H1 (cell line): ENCODE data around the gene WDR89. TPM values are rescaled to one million over a fixed set of nuclear protein-coding genes. Genes with fewer than 3 reads are reported as not detected.

Experiments used
- CTCF ChIA-PET: fragments of 300-600 bp; sonication (Branson Sonifier 250); formaldehyde crosslinking; loops from one replicate; lab custom pipeline; 2021; ENCODE audit not compliant: partially characterized antibody; lab: Charles Lee
- POLR2A ChIA-PET: fragments of 300-600 bp; sonication (Branson Sonifier 250); formaldehyde crosslinking; loops from one replicate; lab custom pipeline; 2021; ENCODE audit warnings: inconsistent platforms; ENCODE audit not compliant: partially characterized antibody; lab: Charles Lee
- DNase-seq, 2 experiments: peaks; one replicate each; pipeline versions ENCODE4 v3.0.0 to v3.0.0-alpha.2; 2010 to 2022; ENCODE audit warnings: low spot score in 2 of 2, low read depth in 1 of 2, mixed read lengths in 1 of 2
- FAIRE-seq: peaks from 2 replicates; lab custom pipeline; 2011; peaks lifted over from hg19 to GRCh38; lab: Jason Lieb, UNC
- H2AFZ ChIP-seq: 2 replicates; pipeline ENCODE4 v1.8.1; 2012; ENCODE audit warnings: low read length, inconsistent platforms
- H2AK5ac ChIP-seq: 2 replicates; pipeline ENCODE4 v1.6.1; 2013; ENCODE audit warnings: low read depth, low read length
- H2BK120ac ChIP-seq: replicated peaks from 2 replicates; pipeline ENCODE3; 2013; ENCODE audit warnings: low read depth, low read length, inconsistent platforms
- H2BK12ac ChIP-seq: 2 replicates; pipeline ENCODE4 v1.6.1; 2013; ENCODE audit warnings: low read depth, low read length
- H2BK15ac ChIP-seq: 2 replicates; pipeline ENCODE4 v1.6.1; 2013; ENCODE audit warnings: low read length
- H2BK20ac ChIP-seq: 2 replicates; pipeline ENCODE4 v1.6.1; 2013; ENCODE audit warnings: low read length
- H2BK5ac ChIP-seq: 2 replicates; pipeline ENCODE4 v1.6.1; 2013; ENCODE audit warnings: low read depth, low read length
- H3K14ac ChIP-seq: 2 replicates; pipeline ENCODE4 v1.6.1; 2013; ENCODE audit warnings: inconsistent platforms; ENCODE audit not compliant: insufficient read length
- H3K18ac ChIP-seq: 2 replicates; pipeline ENCODE4 v1.6.1; 2013; ENCODE audit warnings: low read length; ENCODE audit errors: extremely low read depth
- H3K23ac ChIP-seq: 2 replicates; pipeline ENCODE4 v1.6.1; 2013; ENCODE audit warnings: inconsistent platforms; ENCODE audit not compliant: insufficient read length
- H3K23me2 ChIP-seq: 2 replicates; pipeline ENCODE4 v1.6.1; 2013; ENCODE audit warnings: low read depth, low read length
- H3K27ac ChIP-seq: 2 replicates; pipeline ENCODE4 v1.6.1; 2011; ENCODE audit warnings: low read depth, low read length, inconsistent platforms
- H3K27me3 ChIP-seq, 4 experiments: replicated peaks in 1 of 4; 1 replicate in 1 of 4; 2 replicates in 3 of 4; pipeline versions ENCODE4 v1.6.1 to v1.8.1; 2011 to 2013; ENCODE audit warnings: low read length in 3 of 4, mild to moderate bottlenecking in 3 of 4, inconsistent platforms in 2 of 4, mixed read lengths in 2 of 4, moderate library complexity in 1 of 4; ENCODE audit not compliant: control insufficient read depth in 3 of 4, insufficient read depth in 3 of 4; ENCODE audit errors: extremely low read depth in 1 of 4
- H3K36me3 ChIP-seq, 4 experiments: 2 replicates each; pipeline versions ENCODE4 v1.6.1 to v1.8.1; 2011 to 2013; ENCODE audit warnings: mild to moderate bottlenecking in 4 of 4, low read length in 3 of 4, moderate library complexity in 2 of 4, control low read depth in 1 of 4, inconsistent platforms in 1 of 4; ENCODE audit not compliant: insufficient read depth in 4 of 4, control insufficient read depth in 2 of 4
- H3K4ac ChIP-seq: replicated peaks from 2 replicates; pipeline ENCODE3; 2013; ENCODE audit warnings: low read length, low read depth, mixed read lengths, inconsistent platforms; ENCODE audit not compliant: insufficient read length
- H3K4me1 ChIP-seq, 4 experiments: replicated peaks in 1 of 4; 1 replicate in 1 of 4; 2 replicates in 3 of 4; pipeline versions ENCODE4 v1.6.1 to v1.8.1; 2011 to 2013; ENCODE audit warnings: low read length in 3 of 4, inconsistent platforms in 2 of 4, mixed read lengths in 1 of 4; ENCODE audit not compliant: insufficient read depth in 4 of 4, control insufficient read depth in 3 of 4
- H3K4me2 ChIP-seq, 2 experiments: 2 replicates each; pipeline versions ENCODE4 v1.6.1 to v1.8.1; 2011 to 2013; ENCODE audit warnings: low read depth in 2 of 2, low read length in 2 of 2, control low read depth in 1 of 2, inconsistent platforms in 1 of 2, mild to moderate bottlenecking in 1 of 2; ENCODE audit not compliant: insufficient read depth in 1 of 2
- H3K4me3 ChIP-seq, 4 experiments: fragments of 200-600, 300-600 bp in 1 of 4; sonication (generic), shearing (Covaris generic), sonication (Bioruptor Twin) in 1 of 4; 2 replicates each; pipeline versions ENCODE4 v1.5.1 to v1.8.1; 2011 to 2016; ENCODE audit warnings: low read length in 4 of 4, low read depth in 3 of 4, control low read depth in 2 of 4, inconsistent platforms in 2 of 4, mild to moderate bottlenecking in 2 of 4, mixed read lengths in 1 of 4, moderate library complexity in 1 of 4; ENCODE audit not compliant: insufficient read depth in 2 of 4; ENCODE audit errors: extremely low read depth in 1 of 4
- H3K56ac ChIP-seq: replicated peaks from 2 replicates; pipeline ENCODE3; 2013; ENCODE audit warnings: low read depth, mild to moderate bottlenecking, mixed read lengths, low read length, inconsistent platforms; ENCODE audit not compliant: insufficient read length
- H3K79me1 ChIP-seq: 2 replicates; pipeline ENCODE4 v1.6.1; 2013; ENCODE audit warnings: low read depth, low read length, control low read depth
- H3K79me2 ChIP-seq, 2 experiments: 2 replicates each; pipeline versions ENCODE4 v1.6.1 to v1.8.1; 2012 to 2013; ENCODE audit warnings: low read length in 2 of 2, mild to moderate bottlenecking in 2 of 2, inconsistent platforms in 1 of 2; ENCODE audit not compliant: insufficient read depth in 2 of 2, control insufficient read depth in 1 of 2
- H3K9ac ChIP-seq, 4 experiments: replicated peaks in 1 of 4; 1 replicate in 1 of 4; 2 replicates in 3 of 4; pipeline versions ENCODE4 v1.6.1 to v1.8.1; 2011 to 2013; ENCODE audit warnings: low read depth in 3 of 4, low read length in 3 of 4, control low read depth in 2 of 4, mild to moderate bottlenecking in 2 of 4, moderate library complexity in 2 of 4, inconsistent platforms in 1 of 4; ENCODE audit errors: extremely low read depth in 1 of 4
- H3K9me3 ChIP-seq, 2 experiments: 2 replicates each; pipeline versions ENCODE4 v1.6.1 to v1.8.1; 2012 to 2013; ENCODE audit warnings: mild to moderate bottlenecking in 2 of 2, moderate library complexity in 2 of 2, control low read depth in 1 of 2, inconsistent platforms in 1 of 2, low read depth in 1 of 2, low read length in 1 of 2, mixed read lengths in 1 of 2; ENCODE audit not compliant: insufficient read depth in 2 of 2
- H4K20me1 ChIP-seq, 2 experiments: replicated peaks in 1 of 2; 2 replicates each; pipeline versions ENCODE3 to v1.8.1; 2011 to 2013; ENCODE audit warnings: inconsistent platforms in 2 of 2, low read length in 2 of 2, mild to moderate bottlenecking in 1 of 2; ENCODE audit not compliant: insufficient read depth in 2 of 2, control insufficient read depth in 1 of 2
- H4K5ac ChIP-seq: 2 replicates; pipeline ENCODE4 v1.6.1; 2013; ENCODE audit warnings: low read length, low read depth, mixed read lengths, inconsistent platforms; ENCODE audit not compliant: insufficient read length
- H4K8ac ChIP-seq: 2 replicates; pipeline ENCODE4 v1.8.0; 2013; ENCODE audit warnings: mild to moderate bottlenecking, moderate library complexity, low read length, inconsistent platforms; ENCODE audit not compliant: insufficient read depth; ENCODE audit errors: extremely low read depth
- H4K91ac ChIP-seq: replicated peaks from 2 replicates; pipeline ENCODE3; 2013; ENCODE audit warnings: low read length, mixed read lengths, inconsistent platforms; ENCODE audit not compliant: insufficient read length
- ASH2L ChIP-seq: fragments of 200-600, 300-600 bp; sonication (generic); IDR thresholded peaks from one replicate; pipeline ENCODE4 v1.7.1; 2017; ENCODE audit warnings: low read length
- BRCA1 ChIP-seq: IDR thresholded peaks from 2 replicates; pipeline ENCODE4 v1.6.1; 2012; ENCODE audit warnings: low read depth, low read length, improper control_type of control experiment
- CBX8 ChIP-seq: fragments of 300-800, 300-1000 bp; sonication (generic); IDR thresholded peaks from 2 replicates; pipeline ENCODE4 v1.7.1; 2016; ENCODE audit warnings: low read depth, low read length, borderline replicate concordance
- JUND ChIP-seq: IDR thresholded peaks from 2 replicates; pipeline ENCODE4 v1.6.1; 2011; ENCODE audit warnings: mild to moderate bottlenecking, improper control_type of control experiment, low read length
- KDM1A ChIP-seq: fragments of 200-600, 300-600 bp; sonication (generic); IDR thresholded peaks from 2 replicates; pipeline ENCODE4 v1.7.1; 2016; ENCODE audit warnings: mild to moderate bottlenecking, low read length, borderline replicate concordance
- KDM4A ChIP-seq: IDR thresholded peaks from one replicate; pipeline ENCODE4 v1.7.1; 2012; ENCODE audit warnings: low read depth, mild to moderate bottlenecking, moderate library complexity, low read length, inconsistent platforms; ENCODE audit not compliant: severe bottlenecking
- MAFK ChIP-seq: IDR thresholded peaks from 2 replicates; pipeline ENCODE4 v1.6.1; 2012; ENCODE audit warnings: low read depth, mild to moderate bottlenecking, improper control_type of control experiment, low read length
- POU5F1 ChIP-seq: IDR thresholded peaks from 2 replicates; pipeline ENCODE4 v1.6.1; 2011; ENCODE audit warnings: low read depth, mild to moderate bottlenecking, low read length, moderate library complexity
- RXRA ChIP-seq: IDR thresholded peaks from 2 replicates; pipeline ENCODE4 v1.6.1; 2011; ENCODE audit warnings: low read depth, mild to moderate bottlenecking, low read length, moderate library complexity; ENCODE audit not compliant: insufficient read depth
- SIX5 ChIP-seq: IDR thresholded peaks from 2 replicates; pipeline ENCODE4 v1.6.1; 2011; ENCODE audit warnings: mild to moderate bottlenecking, low read depth, low read length
- SP1 ChIP-seq: IDR thresholded peaks from 2 replicates; pipeline ENCODE4 v1.6.1; 2011; ENCODE audit warnings: low read depth, low read length
- SRF ChIP-seq: IDR thresholded peaks from 2 replicates; pipeline ENCODE4 v1.6.1; 2011; ENCODE audit warnings: mild to moderate bottlenecking, low read depth, low read length, moderate library complexity
- WGBS, 2 experiments: shearing (Covaris generic) in 1 of 2; methylation state at CpG; one replicate each; pipeline versions ENCODE4 v1.1.6 to v1.1.7; 2013 to 2015; ENCODE audit warnings: low lambda C conversion rate in 2 of 2, mixed read lengths in 2 of 2, inconsistent platforms in 1 of 2, low coverage in 1 of 2, missing lambda C conversion rate in 1 of 2; ENCODE audit not compliant: insufficient replicate concordance in 2 of 2, insufficient coverage in 1 of 2, insufficient read length in 1 of 2; ENCODE audit errors: extremely low coverage in 1 of 2, missing lambda C conversion rate in 1 of 2; 5-methylcytosine and 5-hydroxymethylcytosine counted together
- polyA plus RNA-seq, 7 experiments: library from polyadenylated mRNA; depleted of rRNA in 3 of 7; stranded (reverse) in 5 of 7; unstranded in 2 of 7; fragments of >200 nt in 5 of 7; fragments of 200-250 nt in 2 of 7; gene quantifications; 1 replicate in 5 of 7; 2 replicates in 1 of 7; 4 replicates in 1 of 7; pipeline versions ENCODE4 v1.2.1 to v1.2.3, GENCODE V29; 2011 to 2013; ENCODE audit warnings: missing spikeins in 2 of 7, mixed read lengths in 2 of 7
- total RNA-seq: library from RNA; stranded (reverse); fragmentation: NEBNext Ultra II Directional; extraction: Animal tissue kit (Norgen Biotek cat#: 25700); gene quantifications from 2 replicates; pipeline ENCODE4 v1.2.1, GENCODE V29; 2021
- TF ChIP-seq, protein P1 (sequence below): IDR thresholded peaks from 2 replicates; pipeline ENCODE4 v1.6.1; 2012; ENCODE audit warnings: inconsistent platforms

WDR89 gene
- total and polyA plus RNA-seq, 2 of the 8 experiments (the other 6 are each of a cell fraction or from before 2014, with no cell fraction given): 8.3 to 32.9 TPM

DNA sequence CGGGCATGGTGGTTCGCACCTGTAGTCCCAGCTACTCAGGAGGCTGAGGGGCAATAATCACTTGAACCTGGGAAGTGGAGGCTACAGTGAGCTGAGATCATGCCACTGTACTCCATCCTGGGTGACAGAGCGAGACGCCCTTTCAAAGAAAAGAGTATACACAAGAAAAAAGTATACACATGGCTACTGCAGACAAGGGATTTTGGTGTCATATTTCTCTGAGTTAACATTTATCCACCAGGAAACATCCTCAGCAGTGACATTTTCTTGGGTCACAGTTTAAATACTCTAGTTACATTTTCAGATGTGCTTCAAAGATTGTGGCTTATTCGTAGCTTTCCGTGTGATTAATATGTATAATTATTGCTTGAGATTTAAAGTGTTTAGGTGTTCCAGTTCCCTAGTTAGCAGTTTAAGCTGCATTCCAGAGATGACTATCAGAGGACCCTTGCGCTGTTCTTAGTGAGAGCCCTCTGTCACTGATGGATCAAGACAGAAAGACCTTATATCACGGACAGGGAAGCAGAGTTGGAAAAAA, 93.8 kb downstream of the WDR89 start:
- H3K18ac ChIP-seq: no peak overlapping the region
- H3K79me2 ChIP-seq: no peaks in the 10 kb centered on the region
- H3K9me3 ChIP-seq: no peaks in the 10 kb centered on the region
- H3K27ac ChIP-seq: no peak overlapping the region
- H3K9ac ChIP-seq: no peak overlapping the region
- H3K4me1 ChIP-seq: no peaks in the 10 kb centered on the region; a peak in 1 of 7 replicates
- POLR2A ChIA-PET: interaction anchor here (1.1 kb wide), 2 partner anchors 13 to 15 kb away, joined by 3 to 4 read pairs; no protein-coding TSS in a partner anchor
- no peaks in the 10 kb centered on the region for H3K36me3 ChIP-seq
- no peak overlapping the region for H2AK5ac ChIP-seq
- FAIRE-seq (no peak), DNase-seq (no peak)
- no peak overlapping the region for H2AFZ ChIP-seq
- no peak for TF ChIP-seq SIX5
- no peak for TF ChIP-seq RXRA
- TF ChIP-seq KDM4A: no peak
- no peak for TF ChIP-seq BRCA1
- no peak for TF ChIP-seq MAFK
- TF ChIP-seq, protein P1, sequence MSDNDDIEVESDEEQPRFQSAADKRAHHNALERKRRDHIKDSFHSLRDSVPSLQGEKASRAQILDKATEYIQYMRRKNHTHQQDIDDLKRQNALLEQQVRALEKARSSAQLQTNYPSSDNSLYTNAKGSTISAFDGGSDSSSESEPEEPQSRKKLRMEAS: no peak
- TF ChIP-seq CBX8: no peak
- TF ChIP-seq SRF: no peak
- no peak for TF ChIP-seq JUND
- no peak for TF ChIP-seq KDM1A
- no peak for TF ChIP-seq ASH2L
- no peak for TF ChIP-seq POU5F1
- no peak for TF ChIP-seq SP1
- no peak overlapping the region for H4K91ac ChIP-seq
- no peak overlapping the region for H2BK5ac ChIP-seq
- no peak overlapping the region for H3K14ac ChIP-seq
- no peak overlapping the region for H3K23ac ChIP-seq
- 92% methylated on average over 8 of the region's 8 CpGs; no CpG with 5 or more reads in 1 of the 2 experiments for WGBS, 2 experiments
- H4K5ac ChIP-seq: no peak overlapping the region
- H2BK20ac ChIP-seq: no peak overlapping the region
- no peak overlapping the region for H3K4me3 ChIP-seq
- H4K8ac ChIP-seq: no peak overlapping the region
- H3K4ac ChIP-seq: no peak overlapping the region
- no peak overlapping the region for H2BK120ac ChIP-seq
- H2BK12ac ChIP-seq: no peak overlapping the region
- CTCF ChIA-PET: interaction anchor here (0.6 to 2.5 kb wide), 2 partner anchors 9 to 38 kb away, joined by 3 to 5 read pairs; no protein-coding TSS in a partner anchor
- H4K20me1 ChIP-seq: no peaks in the 10 kb centered on the region
- no peaks in the 10 kb centered on the region for H3K79me1 ChIP-seq
- H3K27me3 ChIP-seq: no peaks in the 10 kb centered on the region
- no peaks in the 10 kb centered on the region for H3K23me2 ChIP-seq
- no peak overlapping the region for H2BK15ac ChIP-seq
- H3K4me2 ChIP-seq: no peak overlapping the region
- H3K56ac ChIP-seq: no peak overlapping the region
